ENCODE data around the gene GREB1L.

Gene GREB1L

GRCh38 chr18:21393986-21394385 is 152.0 kb downstream of the GREB1L start:
- in situ Hi-C loops (cut with MboI; ENCODE audit: low pct_unique_long_range_greater_than_20kb, low sequenced_read_pairs, unreplicated experiment): no loop called here
- TF ChIP-seq, protein P1, sequence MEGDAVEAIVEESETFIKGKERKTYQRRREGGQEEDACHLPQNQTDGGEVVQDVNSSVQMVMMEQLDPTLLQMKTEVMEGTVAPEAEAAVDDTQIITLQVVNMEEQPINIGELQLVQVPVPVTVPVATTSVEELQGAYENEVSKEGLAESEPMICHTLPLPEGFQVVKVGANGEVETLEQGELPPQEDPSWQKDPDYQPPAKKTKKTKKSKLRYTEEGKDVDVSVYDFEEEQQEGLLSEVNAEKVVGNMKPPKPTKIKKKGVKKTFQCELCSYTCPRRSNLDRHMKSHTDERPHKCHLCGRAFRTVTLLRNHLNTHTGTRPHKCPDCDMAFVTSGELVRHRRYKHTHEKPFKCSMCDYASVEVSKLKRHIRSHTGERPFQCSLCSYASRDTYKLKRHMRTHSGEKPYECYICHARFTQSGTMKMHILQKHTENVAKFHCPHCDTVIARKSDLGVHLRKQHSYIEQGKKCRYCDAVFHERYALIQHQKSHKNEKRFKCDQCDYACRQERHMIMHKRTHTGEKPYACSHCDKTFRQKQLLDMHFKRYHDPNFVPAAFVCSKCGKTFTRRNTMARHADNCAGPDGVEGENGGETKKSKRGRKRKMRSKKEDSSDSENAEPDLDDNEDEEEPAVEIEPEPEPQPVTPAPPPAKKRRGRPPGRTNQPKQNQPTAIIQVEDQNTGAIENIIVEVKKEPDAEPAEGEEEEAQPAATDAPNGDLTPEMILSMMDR (IDR thresholded peaks at IDR 0.05; ENCODE audit: extremely low read depth, insufficient read depth, missing control alignments): no peak
- no peak for DNase-seq (ENCODE audit: low spot score)

DNA sequence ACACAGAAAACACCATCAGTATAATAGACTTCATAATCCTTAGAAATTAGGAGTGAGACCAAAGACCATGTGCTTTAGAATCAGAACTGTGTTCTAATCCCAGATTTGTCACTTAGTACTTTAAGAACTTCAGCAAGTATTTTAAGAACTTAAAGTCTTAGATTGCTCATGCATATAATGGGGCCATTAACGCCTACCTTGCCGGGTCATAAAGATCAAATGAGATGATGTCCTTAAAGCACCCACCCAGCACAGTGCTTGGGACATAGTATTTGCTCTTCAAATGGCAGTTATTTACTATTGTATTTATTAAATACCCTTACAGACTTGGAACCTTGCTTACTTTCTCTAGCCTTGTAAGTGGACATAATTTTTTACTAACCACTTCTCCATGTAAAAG is 156.1 kb downstream of the GREB1L start:
- in situ Hi-C loops (cut with MboI; ENCODE audit: low pct_unique_long_range_greater_than_20kb, low sequenced_read_pairs, unreplicated experiment): no loop called here
- DNase-seq (ENCODE audit: low spot score): no peak
- TF ChIP-seq, protein P1 (IDR thresholded peaks at IDR 0.05; ENCODE audit: extremely low read depth, insufficient read depth, missing control alignments): no peak

GRCh38 chr18:21402272-21402671 is 160.2 kb downstream of the GREB1L start:
- TF ChIP-seq, protein P1 (IDR thresholded peaks at IDR 0.05; ENCODE audit: extremely low read depth, insufficient read depth, missing control alignments): no peak
- DNase-seq (ENCODE audit: low spot score): no peak
- in situ Hi-C loops (cut with MboI; ENCODE audit: low pct_unique_long_range_greater_than_20kb, low sequenced_read_pairs, unreplicated experiment): no loop called here

DNA sequence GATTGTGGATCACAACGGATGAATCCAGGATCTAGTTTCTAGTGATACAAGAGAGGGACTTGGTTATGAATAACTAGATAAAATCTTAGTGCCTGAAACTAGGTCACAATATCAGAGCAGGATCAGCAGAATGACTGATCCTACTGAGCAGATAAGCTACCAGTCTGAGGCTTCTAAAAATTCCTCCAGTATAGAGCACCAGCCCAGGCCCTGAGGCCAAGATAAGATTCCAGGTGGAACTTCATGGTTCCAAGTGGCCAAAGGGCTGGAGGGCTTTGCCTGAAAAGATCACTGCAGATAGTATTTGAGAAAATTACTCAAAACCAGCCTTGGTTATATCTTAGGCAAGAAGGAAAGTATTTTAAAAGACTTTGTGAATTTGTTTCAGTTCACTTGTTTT is 162.4 kb downstream of the GREB1L start:
- DNase-seq (ENCODE audit: low spot score): no peak
- in situ Hi-C loops (cut with MboI; ENCODE audit: low pct_unique_long_range_greater_than_20kb, low sequenced_read_pairs, unreplicated experiment): no loop called here
- TF ChIP-seq, protein P1 (IDR thresholded peaks at IDR 0.05; ENCODE audit: extremely low read depth, insufficient read depth, missing control alignments): no peak

GRCh38 chr18:21406116-21406515 is 164.1 kb downstream of the GREB1L start:
- DNase-seq (ENCODE audit: low spot score): no peak
- TF ChIP-seq, protein P1 (IDR thresholded peaks at IDR 0.05; ENCODE audit: extremely low read depth, insufficient read depth, missing control alignments): no peak
- in situ Hi-C loops (cut with MboI; ENCODE audit: low pct_unique_long_range_greater_than_20kb, low sequenced_read_pairs, unreplicated experiment): no loop called here

GRCh38 chr18:21408681-21409080 is 166.6 kb downstream of the GREB1L start:
- TF ChIP-seq, protein P1 (IDR thresholded peaks at IDR 0.05; ENCODE audit: extremely low read depth, insufficient read depth, missing control alignments): no peak
- DNase-seq (ENCODE audit: low spot score): no peak
- in situ Hi-C loops (cut with MboI; ENCODE audit: low pct_unique_long_range_greater_than_20kb, low sequenced_read_pairs, unreplicated experiment): no loop called here

DNA sequence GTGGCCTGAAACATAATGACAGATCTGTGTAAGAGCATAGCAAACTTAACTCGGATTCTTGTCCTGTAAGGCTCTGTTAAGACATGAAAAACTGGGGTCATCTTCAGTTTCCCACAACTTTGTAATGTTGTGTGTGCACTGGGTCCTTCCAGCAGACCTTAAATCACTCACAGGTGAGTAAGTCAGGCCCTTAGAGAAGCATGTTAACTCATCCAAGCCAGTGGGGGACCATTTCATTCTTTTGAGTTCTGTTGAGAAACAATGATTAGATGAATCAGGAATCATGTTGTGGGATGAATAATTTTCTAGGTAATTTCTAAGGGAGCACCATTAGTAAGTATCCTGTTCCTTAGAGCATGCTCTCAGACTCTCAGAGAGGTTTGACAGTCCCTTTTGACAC is 191.4 kb downstream of the GREB1L start:
- DNase-seq (ENCODE audit: low spot score): no peak
- in situ Hi-C loops (cut with MboI; ENCODE audit: low pct_unique_long_range_greater_than_20kb, low sequenced_read_pairs, unreplicated experiment): loop anchor here (25.0 kb wide), 1 partner anchor 96 kb away; no protein-coding TSS in a partner anchor

More for the DNA sequence above, 191.4 kb downstream of the GREB1L start:
- TF ChIP-seq, protein P1 (IDR thresholded peaks at IDR 0.05; ENCODE audit: extremely low read depth, insufficient read depth, missing control alignments): no peak
